HUDEP-2 (cell line): Measurements from ENCODE around the gene AUH.

ENCODE experiments used
- DNase-seq, 76 experiments: peaks; one replicate each; lab custom pipeline; 2025; ENCODE audit not compliant: unreplicated experiment in 76 of 76; lab: John Stamatoyannopoulos, UW

Gene AUH

DNA sequence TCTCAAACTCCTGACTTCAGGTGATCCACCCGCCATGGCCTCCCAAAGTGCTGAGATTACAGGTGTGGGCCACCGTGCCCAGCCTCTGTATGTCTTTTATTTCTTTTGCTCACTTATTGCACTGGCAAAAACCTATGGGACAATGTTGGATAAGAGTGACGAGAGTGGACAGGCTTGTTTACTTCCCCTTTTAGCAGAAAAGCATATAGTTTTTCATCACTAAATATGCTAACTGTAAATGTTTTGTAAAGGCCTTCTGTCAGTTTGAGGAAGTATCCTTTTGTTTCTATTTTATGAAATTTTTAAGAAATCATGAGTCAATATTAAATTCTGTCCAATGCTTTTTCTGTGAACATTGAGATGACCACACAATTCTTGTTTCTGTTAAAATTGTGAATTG is 103.3 kb downstream of the AUH start:
- DNase-seq: no peak

DNA sequence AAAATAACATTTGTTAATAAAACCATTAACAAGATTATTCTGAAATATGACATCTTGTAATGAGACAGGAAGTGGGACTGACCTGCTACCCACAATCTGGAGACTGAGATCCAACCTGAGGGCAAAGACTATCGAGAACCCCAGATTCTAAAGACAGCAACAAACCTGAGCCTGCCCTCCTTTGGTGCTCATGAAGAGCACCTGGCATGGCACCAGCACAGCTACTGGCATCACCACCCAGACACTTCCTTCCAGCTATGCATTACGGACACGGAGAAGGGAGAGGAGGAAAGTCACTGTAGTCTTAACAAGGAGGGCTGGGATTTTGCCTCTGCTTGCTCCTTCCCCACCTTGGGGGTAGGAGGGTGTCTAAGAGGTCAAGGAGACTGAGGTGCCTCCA is 105.5 kb downstream of the AUH start:
- DNase-seq: no peak

DNA sequence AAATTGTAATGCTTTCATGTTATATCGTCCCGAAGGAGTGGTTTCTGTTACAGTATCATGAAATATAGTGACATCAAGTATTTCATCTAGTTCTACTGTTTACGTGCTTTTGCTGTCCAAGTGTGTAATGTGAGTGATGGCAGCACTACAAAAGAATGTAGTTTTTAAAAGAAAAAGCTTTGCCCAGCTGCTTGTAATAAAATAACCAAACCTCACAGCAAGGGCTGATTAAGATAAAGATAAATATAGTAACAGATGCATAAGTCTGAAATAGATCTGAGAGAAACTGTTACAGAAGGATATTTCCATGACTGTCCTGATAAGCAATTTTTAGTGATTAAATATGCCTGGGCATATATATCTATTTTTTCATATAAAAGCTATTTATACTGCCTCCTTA is 106.4 kb downstream of the AUH start:
- no peak for DNase-seq

DNA sequence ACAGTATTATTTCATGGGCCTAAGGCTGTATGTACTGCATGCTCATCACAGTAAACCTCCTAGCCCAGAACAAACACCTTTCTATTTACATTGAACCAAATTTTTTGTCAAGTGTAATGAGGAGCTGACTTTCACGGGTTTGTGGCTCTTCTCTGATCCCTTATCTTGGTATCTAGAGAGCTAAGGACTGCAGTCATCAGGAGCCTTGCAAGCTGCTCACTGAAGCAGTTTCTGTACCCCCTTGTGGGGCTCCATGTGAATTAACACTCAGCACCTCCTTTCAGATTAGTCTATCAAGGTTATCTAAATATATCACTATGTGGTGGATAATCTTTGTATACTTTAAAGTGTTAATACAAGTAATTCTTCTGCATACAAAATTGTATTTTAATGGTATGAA is 108.2 kb downstream of the AUH start:
- peak in 13 of 76 experiments; percentile 3 to 31 (median 10) for DNase-seq

DNA sequence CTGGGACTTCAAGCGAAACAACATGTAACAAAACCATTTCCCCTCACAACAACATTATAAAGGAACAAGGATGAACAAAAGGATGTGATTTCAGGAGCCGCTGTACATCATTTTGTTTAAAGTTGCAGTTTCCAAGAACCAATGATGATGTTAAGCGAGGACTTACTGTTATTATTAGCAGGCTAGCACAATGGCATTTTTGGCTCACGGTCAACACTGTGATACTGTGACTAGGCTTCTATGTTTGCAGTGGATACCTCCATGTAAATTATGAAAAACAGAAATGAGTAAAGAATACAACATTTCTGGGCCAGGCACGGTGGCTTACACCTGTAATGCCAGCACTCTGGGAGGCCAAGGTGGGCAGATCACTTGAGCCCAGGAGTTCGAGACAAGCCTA is 113.0 kb downstream of the AUH start:
- no peak for DNase-seq

DNA sequence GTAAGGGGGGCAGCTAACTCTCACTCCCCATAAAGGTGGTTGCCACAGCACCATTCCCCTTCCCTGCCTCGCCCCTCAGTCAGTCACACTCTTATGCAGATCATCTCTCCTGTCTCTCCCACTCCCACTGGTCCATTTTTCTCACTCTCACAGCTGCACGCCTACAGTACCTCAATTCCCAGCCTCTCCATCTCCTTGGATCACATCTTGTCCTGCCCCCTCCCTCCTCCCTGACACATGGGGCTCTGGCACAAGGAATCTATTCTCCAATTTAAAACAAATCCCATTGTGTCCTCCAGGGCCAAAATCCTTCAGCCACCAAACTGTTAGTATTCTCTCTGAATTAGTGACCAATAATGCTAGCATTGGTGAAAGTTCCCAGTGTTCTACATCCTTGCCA is 114.4 kb downstream of the AUH start:
- DNase-seq: no peak

DNA sequence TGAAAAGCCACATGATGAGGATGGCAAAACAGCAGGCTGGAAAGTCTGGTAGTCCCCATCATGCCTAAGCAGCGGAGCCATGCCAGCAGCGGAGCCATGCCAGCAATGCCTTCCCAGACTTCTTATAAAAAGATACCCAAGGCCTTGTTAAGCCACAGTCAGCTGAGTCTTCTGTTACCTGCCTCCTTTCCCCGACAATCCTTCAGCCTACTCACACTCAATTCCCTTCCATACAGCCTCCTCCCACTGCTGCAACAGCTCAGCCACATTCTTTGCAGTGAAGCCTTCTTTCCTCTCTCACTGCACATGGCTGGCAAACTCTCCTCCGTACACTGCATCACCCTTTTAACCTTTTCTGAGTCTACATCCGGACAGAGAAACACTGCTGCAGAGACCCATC is 114.9 kb downstream of the AUH start:
- no peak for DNase-seq

DNA sequence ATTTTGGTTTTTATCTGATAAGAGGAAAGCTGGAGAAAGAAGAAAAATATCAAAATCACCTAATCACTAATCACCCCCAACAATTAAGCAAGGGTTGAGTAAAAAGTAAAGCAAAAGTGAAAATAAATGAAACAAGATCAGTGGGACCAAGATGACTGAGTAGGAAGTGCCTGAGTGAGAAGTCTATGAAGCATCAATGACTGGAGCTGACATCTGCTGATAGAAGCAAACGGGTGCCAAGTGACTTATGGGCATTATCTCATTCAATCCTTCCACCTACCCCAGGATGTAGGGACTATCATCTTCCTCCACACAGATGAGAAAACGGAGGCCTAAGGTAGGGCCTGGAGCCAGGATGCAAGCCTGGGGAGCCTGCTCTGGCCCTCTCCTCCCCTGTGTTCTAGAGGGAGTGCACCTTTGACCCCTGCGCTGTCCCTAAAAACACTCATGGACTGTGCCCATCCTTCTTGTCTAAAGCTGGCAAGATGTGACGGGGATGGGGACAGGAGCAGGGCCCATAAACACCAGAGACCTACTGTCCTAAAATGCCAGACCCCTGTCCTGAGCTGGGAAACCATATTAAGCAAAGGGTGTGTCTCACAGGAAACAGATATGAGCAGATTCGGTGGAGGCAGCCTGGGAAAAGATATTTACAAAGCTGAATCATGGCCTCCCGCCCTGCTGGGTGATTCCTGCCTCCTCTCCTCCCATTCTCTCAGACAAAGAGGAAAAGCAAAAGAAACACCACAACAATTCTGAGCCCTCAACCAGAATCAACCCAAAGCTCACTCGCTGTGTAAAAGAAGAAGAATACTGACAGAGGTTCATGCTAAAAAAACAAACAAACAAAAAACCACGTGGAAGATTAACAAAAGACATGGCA is 116.0 kb downstream of the AUH start:
- peak in 1 of 76 experiments; percentile 2 for DNase-seq

DNA sequence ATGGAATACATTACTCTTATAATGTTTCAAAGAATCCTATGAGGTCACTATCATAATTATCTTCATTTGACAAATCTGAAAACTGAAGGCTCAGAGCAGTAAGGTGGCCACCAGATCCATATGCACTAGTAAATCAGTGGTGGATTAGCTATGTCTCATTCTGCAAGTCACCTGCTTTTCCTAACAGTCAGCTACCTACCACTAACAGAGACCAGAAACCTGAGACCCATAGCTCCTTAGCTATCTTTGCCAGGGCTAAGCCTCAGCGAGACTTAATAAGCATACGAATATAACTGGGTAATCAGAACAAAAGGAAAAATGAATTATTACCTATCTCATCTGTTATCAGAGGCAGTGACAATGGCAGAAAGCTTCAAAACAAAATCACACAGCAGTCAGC is 118.7 kb downstream of the AUH start:
- DNase-seq: no peak

DNA sequence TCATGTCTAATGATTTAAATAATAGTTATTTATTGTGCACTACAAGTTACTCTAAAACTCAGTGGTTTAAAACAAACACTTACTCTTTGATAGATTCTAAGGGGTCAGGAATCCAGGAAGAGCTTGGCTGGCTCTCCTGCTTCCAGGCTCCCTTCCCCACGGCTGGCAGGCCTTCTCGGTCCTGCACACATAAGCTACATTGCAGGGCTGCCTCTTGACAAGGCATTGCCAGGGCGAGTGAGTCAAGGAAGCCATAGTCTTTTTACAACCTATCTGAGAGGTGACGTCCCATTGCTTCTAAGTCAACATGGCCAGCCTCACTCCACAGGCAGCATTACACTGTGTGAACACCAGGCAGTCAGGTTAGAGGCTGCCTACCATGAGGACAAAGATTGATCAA is 119.8 kb downstream of the AUH start:
- DNase-seq: no peak

DNA sequence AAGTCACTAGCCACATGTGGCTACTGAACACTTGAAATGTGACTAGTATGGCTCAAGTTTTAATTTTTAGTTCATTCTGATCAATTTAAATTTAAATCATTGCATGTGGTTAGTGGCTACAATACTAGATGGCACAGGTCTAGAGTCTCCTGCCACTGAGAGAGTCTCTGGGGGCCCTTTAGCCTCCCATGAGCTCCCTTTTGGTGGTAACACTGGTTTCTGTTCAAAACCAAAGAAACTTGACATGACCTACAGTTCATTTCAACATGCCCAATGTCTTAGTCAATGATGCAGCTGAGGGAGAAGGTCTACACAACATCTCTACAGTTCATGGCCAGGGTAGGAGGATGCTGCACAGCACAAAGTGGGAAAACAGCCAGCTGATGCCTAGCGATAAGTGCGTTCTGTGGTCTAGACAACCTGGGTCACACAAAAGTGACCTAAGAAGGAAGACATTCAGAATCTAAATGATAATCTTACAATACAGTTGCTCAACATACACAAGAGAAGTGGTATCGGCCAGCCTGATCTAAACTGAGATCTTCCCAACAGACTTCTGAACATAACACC is 121.0 kb downstream of the AUH start:
- no peak for DNase-seq

DNA sequence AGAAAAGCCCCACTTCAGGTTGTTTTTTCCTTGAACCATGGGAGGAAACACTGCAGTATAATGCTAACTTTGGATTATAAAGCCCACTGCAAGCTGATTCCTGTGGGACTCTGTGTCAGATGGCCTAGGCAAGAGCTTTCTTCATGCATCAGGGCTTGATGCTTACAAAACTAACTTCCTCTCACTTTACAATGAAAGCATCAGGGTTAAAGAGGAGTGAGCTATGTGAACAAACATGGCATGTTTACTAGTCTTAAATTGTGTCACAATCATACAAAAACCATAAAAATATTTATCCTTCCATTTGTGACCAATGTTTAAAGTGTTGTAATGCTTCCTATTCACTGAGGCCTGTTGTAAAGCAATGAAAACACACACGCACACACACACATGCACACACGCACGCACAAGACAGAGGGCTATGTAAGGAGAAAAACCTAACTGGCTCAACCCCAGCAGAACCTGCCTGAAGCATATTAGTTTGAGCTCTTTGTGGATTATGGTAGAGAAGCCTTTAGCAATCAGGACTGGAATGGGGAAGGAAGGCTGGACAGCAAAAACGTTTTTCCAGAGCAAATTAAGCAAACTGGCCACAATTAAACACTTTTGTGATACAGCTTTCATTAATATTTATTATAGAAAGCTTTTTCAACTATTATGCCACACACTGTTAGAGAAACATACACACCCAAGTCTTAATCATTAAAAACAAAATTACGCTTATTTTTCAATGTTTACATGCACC is 122.2 kb downstream of the AUH start:
- DNase-seq: no peak

DNA sequence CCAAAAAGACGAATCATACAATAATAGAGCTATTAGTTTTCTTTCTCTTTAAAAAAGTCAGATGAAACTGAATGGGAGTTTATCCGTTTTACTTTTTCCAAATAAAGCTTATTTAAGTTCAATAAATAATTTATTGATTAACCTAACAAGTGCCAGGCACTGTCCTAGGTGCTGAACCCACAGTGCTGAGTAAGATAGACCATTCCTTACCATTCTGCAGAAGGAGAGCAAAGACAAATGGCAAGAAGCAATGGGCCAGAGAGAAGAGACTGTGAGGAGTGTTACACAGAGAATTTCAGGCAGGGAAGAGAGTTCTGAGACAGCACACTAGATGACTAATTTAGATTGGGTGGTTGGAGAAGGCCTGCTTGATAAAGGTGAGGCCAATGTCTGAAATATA is 127.2 kb downstream of the AUH start:
- peak in 2 of 76 experiments; percentile 2 to 4 for DNase-seq

DNA sequence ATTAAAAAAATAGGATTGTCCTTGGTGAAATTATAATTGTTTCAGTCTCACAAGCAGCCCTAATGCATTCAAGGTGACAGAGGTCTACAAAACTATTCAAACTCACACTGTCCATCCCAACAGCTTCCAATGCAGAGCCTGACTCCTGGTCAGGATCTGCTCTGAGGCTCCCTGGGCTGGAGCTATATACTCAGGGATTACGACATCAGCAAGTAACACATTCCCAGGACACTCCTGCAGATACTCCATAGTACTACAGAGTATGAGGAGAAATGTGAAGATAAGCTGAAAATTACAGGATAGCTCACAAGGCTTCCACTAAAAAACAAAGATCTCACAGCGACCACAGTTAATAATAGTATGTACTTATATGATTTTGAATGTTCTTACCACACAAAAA is 130.1 kb downstream of the AUH start:
- no peak for DNase-seq

DNA sequence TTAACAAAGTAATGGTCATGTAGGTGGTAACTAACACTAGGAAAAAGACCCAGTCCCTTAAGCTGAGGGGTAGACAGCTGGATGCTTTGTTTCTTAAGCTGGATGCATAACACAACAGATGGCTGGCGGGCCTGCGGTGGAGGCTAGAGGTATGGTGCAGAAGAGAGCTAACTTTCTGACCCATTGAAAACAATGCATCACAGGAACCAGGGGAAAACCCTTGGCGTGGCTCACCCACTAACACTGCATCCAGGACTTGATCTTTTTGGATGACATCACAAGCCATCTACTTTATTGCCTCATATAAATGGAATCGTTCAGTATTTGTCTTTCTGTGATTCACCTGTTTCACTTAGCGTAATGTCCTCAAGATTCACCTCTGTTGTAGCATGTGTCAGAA is 138.7 kb downstream of the AUH start:
- no peak for DNase-seq

DNA sequence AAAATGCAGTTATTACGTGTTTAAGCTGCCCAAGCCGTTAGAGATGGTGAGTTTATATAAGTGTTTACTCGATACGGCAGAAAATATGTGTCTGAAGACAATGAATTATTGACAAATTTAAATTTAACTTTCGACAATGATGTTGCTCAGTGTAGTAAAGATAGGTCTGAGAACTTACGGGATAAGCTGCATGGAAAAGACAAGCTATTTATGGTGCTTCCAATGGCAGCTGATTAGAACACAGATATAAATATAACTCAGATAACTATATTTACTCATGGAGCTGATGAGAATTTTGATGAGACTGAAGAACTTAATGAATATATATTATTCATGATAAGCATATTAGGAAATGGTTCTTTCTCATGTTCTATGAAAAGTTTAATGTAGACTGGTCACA is 139.3 kb downstream of the AUH start:
- no peak for DNase-seq

DNA sequence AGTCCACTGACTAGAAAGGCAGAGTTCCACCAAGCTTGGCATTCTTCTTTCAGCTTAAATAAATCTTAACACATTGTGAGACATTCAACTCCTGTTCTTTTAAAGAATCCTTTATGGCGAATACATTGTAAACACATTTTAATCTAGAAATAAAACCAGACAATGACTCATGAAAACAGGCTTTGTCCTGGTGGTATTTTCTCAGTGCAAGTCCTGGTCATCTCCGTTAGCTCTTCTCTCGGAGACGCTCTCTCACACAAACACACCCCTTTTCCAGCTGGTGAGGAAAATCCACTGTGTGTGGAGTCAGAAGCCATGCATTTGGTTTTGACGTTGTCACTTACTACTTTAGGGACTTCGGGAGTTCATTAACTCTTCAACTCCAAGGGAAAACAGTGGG is 140.4 kb downstream of the AUH start:
- no peak for DNase-seq

DNA sequence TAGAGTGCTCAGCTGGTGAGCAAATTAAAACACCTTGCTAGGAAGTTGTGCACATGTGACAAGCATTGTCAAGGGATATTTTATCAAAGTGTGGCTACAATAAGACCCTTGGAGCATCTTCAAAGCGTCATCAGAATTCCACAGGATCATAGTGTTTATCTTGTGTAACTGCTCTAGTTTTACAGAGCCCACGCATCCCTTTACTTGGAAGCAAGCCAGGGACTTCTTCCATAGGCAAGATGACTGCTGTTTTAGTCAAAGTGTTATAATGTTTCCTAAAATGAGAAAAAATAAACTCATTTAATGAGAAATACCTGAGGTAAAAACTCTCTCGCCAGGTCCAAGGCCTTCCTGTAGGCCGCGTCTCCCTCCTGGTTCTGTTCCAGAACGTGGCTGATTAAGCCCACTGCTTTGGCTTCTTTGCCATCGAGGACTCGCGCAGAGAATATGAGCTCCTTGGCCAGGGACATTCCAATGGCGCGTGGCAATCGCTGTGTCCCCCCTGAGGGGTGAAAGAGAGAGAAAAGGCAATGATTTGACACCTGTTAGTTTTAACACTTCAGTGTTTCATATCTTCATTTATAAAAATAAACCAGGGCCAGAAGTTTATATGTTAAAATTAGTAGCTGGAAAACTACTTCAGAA is 141.1 kb downstream of the AUH start:
- no peak for DNase-seq

DNA sequence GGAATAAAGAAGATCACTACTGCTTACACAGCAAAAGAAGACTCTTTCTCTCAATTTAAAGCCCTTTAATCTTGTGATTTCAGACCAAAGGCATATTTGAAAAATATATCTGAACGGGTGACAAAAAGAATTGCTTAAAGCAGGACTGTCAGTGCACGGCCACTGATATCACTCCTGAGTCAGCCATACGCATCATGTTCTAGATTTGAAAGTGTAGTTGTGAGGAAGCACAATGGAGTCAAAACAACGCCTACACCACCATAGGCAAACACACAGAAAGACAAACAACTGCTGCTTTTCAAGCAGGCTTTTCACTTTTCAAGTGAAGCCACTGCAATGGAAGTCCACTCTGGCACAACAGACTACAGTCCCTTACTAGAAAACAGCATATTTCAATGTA is 141.7 kb downstream of the AUH start:
- no peak for DNase-seq

DNA sequence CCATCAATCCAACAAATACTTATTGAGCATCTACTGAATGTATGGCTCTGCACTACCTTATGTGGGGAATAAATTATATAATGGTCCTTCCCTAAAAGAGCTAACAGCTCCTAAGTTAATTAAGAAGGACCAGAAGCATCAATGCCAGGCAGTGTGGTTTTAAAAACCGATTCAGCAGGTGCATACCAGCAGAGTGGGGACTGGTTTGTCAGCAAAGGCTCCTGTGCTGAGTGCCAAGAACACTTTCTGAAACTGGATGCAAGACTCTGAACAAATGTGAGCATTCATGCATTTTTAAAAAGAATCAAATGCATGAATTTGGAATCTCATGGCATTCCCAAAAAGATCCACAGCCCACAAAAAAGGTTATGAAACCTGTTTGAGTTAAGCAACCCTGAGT is 142.2 kb downstream of the AUH start:
- no peak for DNase-seq

DNA sequence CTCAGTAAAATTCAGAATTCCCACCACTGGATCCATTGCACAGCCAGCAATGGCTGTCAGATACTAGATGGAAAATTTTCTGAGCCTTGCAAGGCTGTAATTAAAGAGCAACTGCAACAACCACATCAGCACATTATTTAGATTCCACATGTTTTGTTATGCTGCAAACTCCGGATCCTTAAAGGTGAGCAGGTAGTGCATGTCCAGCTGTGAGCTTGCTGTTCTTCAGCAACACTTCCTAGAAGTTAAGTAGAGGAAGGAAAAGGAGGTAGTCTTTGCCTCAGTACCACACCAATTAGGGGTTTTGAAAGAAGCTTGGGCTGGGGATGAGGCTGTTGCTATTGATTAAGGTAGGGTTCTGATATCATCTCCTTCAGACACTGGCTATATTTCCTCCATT is 144.3 kb downstream of the AUH start:
- no peak for DNase-seq
